Measurements from ENCODE around the gene PHF5A.

PHF5A gene

GRCh38 chr22:41417622-41418390 lies 50.7 kb downstream of the PHF5A start:
- DNase-seq (ENCODE audit: low read depth in 2 of 2): no peak

GRCh38 chr22:41415554-41415953 lies 52.9 kb downstream of the PHF5A start:
- no peak for DNase-seq (ENCODE audit: low read depth in 2 of 2)

GRCh38 chr22:41411021-41411851 lies 57.3 kb downstream of the PHF5A start:
- no peak for DNase-seq (ENCODE audit: low read depth in 2 of 2)

GRCh38 chr22:41410311-41410751 lies 58.2 kb downstream of the PHF5A start:
- DNase-seq (ENCODE audit: low read depth in 2 of 2): no peak

Data from stimulated activated CD8-positive, alpha-beta memory T cell treated with anti-CD3 and anti-CD28 coated beads, Interleukin-2, amount 100 ng/mL, for 1 hour (primary cell).